Cardiac muscle cell (in vitro differentiated cells and primary cell): ENCODE measurements around the gene AHRR. TPM values are rescaled to one million over a fixed set of nuclear protein-coding genes. Genes with fewer than 3 reads are reported as not detected.

ENCODE experiments used
- DNase-seq, 2 donors: peaks; one replicate each; pipeline versions ENCODE4 v3.0.0 to v3.0.0-alpha.2; 2010 to 2017; ENCODE audit warnings: low read depth in 1 of 2, low spot score in 1 of 2
- H3K27ac ChIP-seq: fragments of 200-600 bp; sonication (generic); 2 replicates; pipeline ENCODE4 v1.5.1; 2016
- H3K27me3 ChIP-seq: fragments of 200-600 bp; sonication (generic); 2 replicates; pipeline ENCODE4 v1.6.0; 2016; ENCODE audit warnings: control low read depth
- H3K36me3 ChIP-seq: fragments of 200-600 bp; sonication (generic); 2 replicates; pipeline ENCODE4 v1.5.1; 2016; ENCODE audit warnings: control low read depth
- H3K4me1 ChIP-seq: fragments of 200-600 bp; sonication (generic); 2 replicates; pipeline ENCODE4 v1.8.1; 2017; ENCODE audit warnings: low read depth, mild to moderate bottlenecking, mixed run types
- H3K4me3 ChIP-seq: fragments of 200-600 bp; sonication (generic); 2 replicates; pipeline ENCODE4 v1.5.1; 2016; ENCODE audit warnings: mild to moderate bottlenecking
- H3K9me3 ChIP-seq: fragments of 200-600 bp; sonication (generic); 2 replicates; pipeline ENCODE4 v1.5.1; 2017; ENCODE audit warnings: low read depth, mild to moderate bottlenecking, control low read depth
- CTCF ChIP-seq: IDR thresholded peaks from 2 replicates; pipeline ENCODE4 v1.5.1; 2012; ENCODE audit warnings: low read depth, mild to moderate bottlenecking, low read length
- polyA plus RNA-seq: library from polyadenylated mRNA; unstranded; fragments of >200 nt; fragmentation: Nextera tagmentation; extraction: Ambion mirVana; gene quantifications from 2 replicates; pipeline ENCODE4 v1.2.1, GENCODE V29; 2016
- total RNA-seq: library from RNA; depleted of rRNA; stranded (reverse); fragments of >200 nt; gene quantifications from 2 replicates; pipeline ENCODE4 v1.2.3, GENCODE V29; 2016

The AHRR gene
- total and polyA plus RNA-seq, 2 experiments from 2014 or later, result 0.99 to 1.4 TPM

GRCh38 chr5:417301-418161 is 96.0 kb downstream of the AHRR start:
- H3K4me1 ChIP-seq, result peaks cover 4% of the 10 kb centered on the region
- H3K9me3 ChIP-seq, result no peaks in the 10 kb centered on the region
- H3K27ac ChIP-seq, result no peak overlapping the region
- TF ChIP-seq CTCF, result no peak
- no peaks in the 10 kb centered on the region for H3K36me3 ChIP-seq
- DNase-seq, result no peak
- no peaks in the 10 kb centered on the region for H3K27me3 ChIP-seq
- H3K4me3 ChIP-seq, result no peak overlapping the region

GRCh38 chr5:418162-419121 is 96.9 kb downstream of the AHRR start:
- no peak for TF ChIP-seq CTCF
- Histone ChIP-seq H3K4me3 (no peak overlapping the region), H3K9me3 (no peaks in the 10 kb centered on the region), H3K27me3 (no peaks in the 10 kb centered on the region), H3K4me1 (peaks cover 4% of the 10 kb centered on the region), H3K36me3 (no peaks in the 10 kb centered on the region), H3K27ac (no peak overlapping the region)
- DNase-seq, result no peak

- no peak for TF ChIP-seq CTCF
- Histone ChIP-seq H3K27ac (no peak overlapping the region), H3K9me3 (no peaks in the 10 kb centered on the region), H3K36me3 (no peaks in the 10 kb centered on the region), H3K27me3 (no peaks in the 10 kb centered on the region), H3K4me3 (no peak overlapping the region), H3K4me1 (peaks cover 4% of the 10 kb centered on the region)
- no peak for DNase-seq
Observed at GRCh38 chr5:419970-420369, 98.5 kb downstream of the AHRR start.

- Histone ChIP-seq H3K9me3 (no peaks in the 10 kb centered on the region), H3K27ac (no peak overlapping the region), H3K27me3 (no peaks in the 10 kb centered on the region), H3K4me1 (peaks cover 2% of the 10 kb centered on the region), H3K36me3 (no peaks in the 10 kb centered on the region), H3K4me3 (no peak overlapping the region)
- no peak for TF ChIP-seq CTCF
- no peak for DNase-seq
Observed at GRCh38 chr5:420632-421286, 99.2 kb downstream of the AHRR start.

- H3K4me1 ChIP-seq, result no peaks in the 10 kb centered on the region
- H3K9me3 ChIP-seq, result no peaks in the 10 kb centered on the region
- no peaks in the 10 kb centered on the region for H3K27me3 ChIP-seq
- no peaks in the 10 kb centered on the region for H3K36me3 ChIP-seq
- no peak overlapping the region for H3K27ac ChIP-seq
- no peak for TF ChIP-seq CTCF
- no peak for DNase-seq
- no peak overlapping the region for H3K4me3 ChIP-seq
Observed at GRCh38 chr5:421287-421880, 99.9 kb downstream of the AHRR start.
